Panc1 (cell line): ENCODE data around the gene BCL2. TPM values are rescaled to one million over a fixed set of nuclear protein-coding genes. Genes with fewer than 3 reads are reported as not detected.

Source experiments
- ATAC-seq: fragments of 200-7000 bp; cut with Tn5 transposase; 2 replicates; pipeline ENCODE4 v1.9.1; 2020; ENCODE audit warnings: mild to moderate bottlenecking, moderate library complexity
- BruUV-seq: library from RNA; stranded (reverse); fragments of 400-500 nt; replicated peaks from 2 replicates; lab custom pipeline; 2021; lab: Mats Ljungman, UMichigan
- CTCF ChIA-PET: fragments of 300-600 bp; sonication (Branson Sonifier 250); formaldehyde crosslinking; loops from one replicate; lab custom pipeline; 2022; ENCODE audit warnings: antibody characterized with exemption; lab: Charles Lee
- POLR2A ChIA-PET: fragments of 300-600 bp; sonication (Branson Sonifier 250); formaldehyde crosslinking; loops from one replicate; lab custom pipeline; 2022; ENCODE audit warnings: antibody characterized with exemption; lab: Charles Lee
- DNase-seq: peaks from one replicate; pipeline ENCODE4 v3.0.0-alpha.2; 2010; ENCODE audit warnings: low read depth, low spot score
- H3K27ac ChIP-seq: 2 replicates; pipeline ENCODE4 v1.5.1; 2011; ENCODE audit warnings: mild to moderate bottlenecking, low read length, inconsistent platforms
- H3K27me3 ChIP-seq: fragments of 200-500 bp; sonication (Bioruptor generic); 2 replicates; pipeline ENCODE4 v1.6.0; 2014; ENCODE audit warnings: low read length, inconsistent platforms; ENCODE audit not compliant: control insufficient read depth, insufficient read depth
- H3K36me3 ChIP-seq: fragments of 200-500 bp; sonication (Bioruptor generic); 2 replicates; pipeline ENCODE4 v1.5.1; 2014; ENCODE audit warnings: inconsistent platforms, mild to moderate bottlenecking, low read length, moderate library complexity; ENCODE audit not compliant: control insufficient read depth, insufficient read depth
- H3K4me1 ChIP-seq: 2 replicates; pipeline ENCODE4 v1.5.1; 2011; ENCODE audit warnings: inconsistent platforms, mild to moderate bottlenecking, low read length, moderate library complexity; ENCODE audit not compliant: control insufficient read depth, insufficient read depth
- H3K4me3 ChIP-seq, 2 experiments: 2 replicates each; pipeline ENCODE4 v1.5.1; 2011 to 2012; ENCODE audit warnings: low read depth in 2 of 2, low read length in 2 of 2, mild to moderate bottlenecking in 2 of 2, inconsistent platforms in 1 of 2, moderate library complexity in 1 of 2
- H3K9me3 ChIP-seq: fragments of 200-500 bp; sonication (Bioruptor generic); 2 replicates; pipeline ENCODE4 v1.5.1; 2014; ENCODE audit warnings: low read depth, mild to moderate bottlenecking, inconsistent platforms, low read length, moderate library complexity; ENCODE audit not compliant: control insufficient read depth, insufficient read depth
- CTCF ChIP-seq: fragments of 450-650 bp; IDR thresholded peaks from 2 replicates; pipeline ENCODE4 v1.5.1; 2017; ENCODE audit warnings: mild to moderate bottlenecking
- POLR2AphosphoS5 ChIP-seq: IDR thresholded peaks from 2 replicates; pipeline ENCODE4 v1.6.1; 2012; ENCODE audit warnings: mild to moderate bottlenecking, low read depth, low read length, moderate library complexity
- REST ChIP-seq, 2 experiments: IDR thresholded peaks; 2 replicates each; pipeline ENCODE4 v1.6.1; 2011 to 2012; ENCODE audit warnings: low read depth in 2 of 2, control low read depth in 1 of 2, low read length in 1 of 2, mild to moderate bottlenecking in 1 of 2, moderate library complexity in 1 of 2; ENCODE audit not compliant: insufficient read depth in 1 of 2
- SIN3A ChIP-seq: IDR thresholded peaks from 2 replicates; pipeline ENCODE4 v1.6.1; 2012; ENCODE audit warnings: low read depth, mild to moderate bottlenecking, low read length, moderate library complexity, borderline replicate concordance; ENCODE audit not compliant: insufficient read depth
- TCF7L2 ChIP-seq: IDR thresholded peaks from 2 replicates; pipeline ENCODE4 v1.6.1; 2011; ENCODE audit warnings: mild to moderate bottlenecking, low read depth, low read length, inconsistent platforms
- in situ Hi-C: cut with HindIII; loops from 2 replicates; pipeline ENCODE4 v1.10.0; 2016; ENCODE audit warnings: low sequenced_read_pairs, low pct_unique_long_range_greater_than_20kb
- intact Hi-C: fragments of 100-400 bp; cut with micrococcal nuclease; formaldehyde crosslinking; loops from one replicate; pipeline ENCODE4 v1.10.0; 2022; ENCODE audit not compliant: unreplicated experiment
- total RNA-seq: library from RNA; stranded (reverse); gene quantifications from one replicate; pipeline ENCODE4 v1.2.1, GENCODE V29; 2021; ENCODE audit not compliant: unreplicated experiment

Gene BCL2
- total RNA-seq, 1 experiment from 2014 or later: 0.72 TPM

GRCh38 chr18:63213331-63213900, 106.2 kb downstream of the BCL2 start:
- no peak for TF ChIP-seq CTCF
- TF ChIP-seq TCF7L2: no peak
- no peak for TF ChIP-seq SIN3A
- no peak for TF ChIP-seq POLR2AphosphoS5
- no peak for TF ChIP-seq REST (IDR thresholded peaks at IDR 0.05; ENCODE audit: insufficient read depth in 1 of 2, low read depth in 2 of 2, low read length in 1 of 2)
- in situ Hi-C loops (no loop called here), intact Hi-C loops (no loop called here)
- H3K27me3 ChIP-seq: no peaks in the 10 kb centered on the region
- H3K4me3 ChIP-seq: no peak overlapping the region
- CTCF ChIA-PET: no interaction called here
- no peaks in the 10 kb centered on the region for H3K9me3 ChIP-seq
- no peaks in the 10 kb centered on the region for H3K4me1 ChIP-seq
- H3K36me3 ChIP-seq: no peaks in the 10 kb centered on the region
- no peak for ATAC-seq
- DNase-seq: no peak
- POLR2A ChIA-PET: no interaction called here
- H3K27ac ChIP-seq: no peak overlapping the region
- no TSS peak for BruUV-seq

- Histone ChIP-seq H3K4me3 (no peak overlapping the region), H3K27ac (no peak overlapping the region), H3K27me3 (no peaks in the 10 kb centered on the region), H3K9me3 (no peaks in the 10 kb centered on the region), H3K36me3 (no peaks in the 10 kb centered on the region), H3K4me1 (no peaks in the 10 kb centered on the region)
- TF ChIP-seq SIN3A: no peak
- TF ChIP-seq CTCF: no peak
- TF ChIP-seq TCF7L2: no peak
- no peak for TF ChIP-seq POLR2AphosphoS5
- TF ChIP-seq REST (IDR thresholded peaks at IDR 0.05; ENCODE audit: insufficient read depth in 1 of 2, low read depth in 2 of 2, low read length in 1 of 2): no peak
- in situ Hi-C loops: no loop called here
- POLR2A ChIA-PET: no interaction called here
- CTCF ChIA-PET: no interaction called here
- ATAC-seq (no peak), DNase-seq (no peak)
- BruUV-seq: no TSS peak
- intact Hi-C loops: no loop called here
These were observed 109.0 kb downstream of the BCL2 start for GRCh38 chr18:63210521-63210920.
